Activated CD4-positive, CD25-positive, alpha-beta regulatory T cell (primary cell): ENCODE measurements around the gene NBAS.
"Not testable (repeated sequence)": the region's sequence is repeated elsewhere in the genome, so short reads cannot be mapped to it uniquely, and the experiment has no call there.

Experiments
- DNase-seq, 4 experiments: peaks; one replicate each; lab custom pipeline; 2025; lab: John Stamatoyannopoulos, UW

NBAS gene

DNA sequence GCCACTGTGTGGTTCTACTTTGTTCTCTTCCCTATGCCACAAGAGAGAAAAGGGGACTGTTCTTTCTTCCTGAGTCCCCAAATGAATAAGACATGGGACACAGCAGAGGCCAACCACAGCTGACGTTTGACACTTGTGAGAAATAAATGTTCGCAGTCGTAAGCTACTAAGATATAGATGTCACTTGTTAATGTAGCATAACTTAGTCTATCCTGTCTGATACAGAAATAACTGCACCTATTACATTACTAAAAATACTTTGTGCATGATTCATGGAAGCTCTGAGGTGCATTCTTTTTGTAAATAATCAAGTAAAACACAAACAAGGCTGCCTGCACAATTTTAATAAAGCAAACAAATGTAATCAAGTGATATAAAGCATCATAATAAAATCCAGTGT is 148.8 kb downstream of the NBAS start:
- no peak for DNase-seq

DNA sequence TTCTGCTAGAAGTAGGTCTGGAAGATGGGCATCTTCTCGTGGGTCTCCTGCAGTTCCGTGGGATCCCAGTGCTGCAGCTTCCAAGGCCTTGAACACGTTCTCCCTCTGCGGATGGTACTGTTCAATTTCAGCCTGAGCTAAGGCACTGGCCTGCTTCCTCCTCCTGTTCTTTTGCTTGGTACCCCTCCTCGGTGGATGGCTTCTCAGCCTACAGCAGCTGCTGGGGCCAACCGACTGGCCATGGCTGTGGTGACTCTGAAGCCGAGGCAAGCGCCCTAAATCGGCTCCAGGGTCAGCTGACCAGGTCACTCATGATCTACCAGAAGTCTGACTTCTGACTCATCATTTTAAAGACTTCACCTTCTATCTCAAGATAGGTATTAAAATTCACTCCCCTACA is 150.2 kb downstream of the NBAS start:
- no peak for DNase-seq

DNA sequence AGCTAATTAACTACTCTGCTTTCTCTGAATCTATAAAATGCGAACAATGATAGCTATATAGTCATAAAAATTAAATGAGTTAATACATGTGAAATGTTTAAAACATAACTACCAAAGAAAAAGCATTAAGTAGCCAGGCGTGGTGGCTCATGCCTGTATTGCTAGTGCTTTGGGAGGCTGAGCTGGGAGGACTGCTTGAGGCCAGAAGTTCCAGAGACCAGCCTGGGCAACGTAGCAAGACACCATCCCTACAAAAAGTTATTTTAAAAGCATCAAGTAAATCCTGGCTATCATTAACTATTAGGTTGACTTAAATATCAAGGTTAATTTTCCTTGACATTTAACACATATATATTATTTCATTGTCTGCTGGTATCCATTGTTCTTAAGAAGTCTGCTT is 152.4 kb downstream of the NBAS start:
- no peak for DNase-seq

DNA sequence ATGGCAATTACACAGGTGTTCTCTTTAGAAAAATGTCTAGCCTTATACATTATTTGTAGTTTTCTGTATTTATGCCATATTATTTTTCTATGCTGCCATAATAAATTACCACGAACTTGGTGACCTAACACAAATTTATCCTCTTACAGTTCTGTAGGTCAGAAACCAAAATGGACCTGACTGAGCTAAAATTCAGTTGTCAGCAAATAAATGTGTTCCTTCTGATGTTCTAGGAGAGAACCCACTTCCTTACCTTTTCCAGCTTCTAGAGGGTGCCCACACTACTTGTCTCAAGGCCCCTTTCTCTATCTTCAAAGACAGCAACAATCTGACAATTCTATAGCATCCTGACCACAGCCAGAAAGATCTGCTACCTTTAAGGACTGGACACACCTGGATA is 153.5 kb downstream of the NBAS start:
- no peak for DNase-seq

DNA sequence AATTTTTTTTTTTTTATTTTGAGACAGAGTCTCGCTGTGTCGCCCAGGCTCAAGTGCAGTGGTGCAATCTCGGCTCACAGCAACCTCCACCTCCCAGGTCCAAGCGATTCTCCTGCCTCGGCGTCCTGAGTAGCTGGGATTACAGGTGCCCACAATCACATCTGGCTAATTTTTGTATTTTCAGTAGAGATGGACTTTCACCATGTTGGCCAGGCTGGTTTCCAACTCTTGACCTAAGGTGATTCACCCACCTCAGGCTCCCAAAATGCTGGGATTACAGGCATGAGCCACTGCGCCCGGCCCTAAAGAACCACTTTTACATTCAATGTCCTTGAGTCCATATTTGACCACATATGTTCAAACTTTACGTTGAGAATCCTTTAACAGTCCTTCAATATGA is 156.6 kb downstream of the NBAS start:
- not testable (repeated sequence) for DNase-seq

DNA sequence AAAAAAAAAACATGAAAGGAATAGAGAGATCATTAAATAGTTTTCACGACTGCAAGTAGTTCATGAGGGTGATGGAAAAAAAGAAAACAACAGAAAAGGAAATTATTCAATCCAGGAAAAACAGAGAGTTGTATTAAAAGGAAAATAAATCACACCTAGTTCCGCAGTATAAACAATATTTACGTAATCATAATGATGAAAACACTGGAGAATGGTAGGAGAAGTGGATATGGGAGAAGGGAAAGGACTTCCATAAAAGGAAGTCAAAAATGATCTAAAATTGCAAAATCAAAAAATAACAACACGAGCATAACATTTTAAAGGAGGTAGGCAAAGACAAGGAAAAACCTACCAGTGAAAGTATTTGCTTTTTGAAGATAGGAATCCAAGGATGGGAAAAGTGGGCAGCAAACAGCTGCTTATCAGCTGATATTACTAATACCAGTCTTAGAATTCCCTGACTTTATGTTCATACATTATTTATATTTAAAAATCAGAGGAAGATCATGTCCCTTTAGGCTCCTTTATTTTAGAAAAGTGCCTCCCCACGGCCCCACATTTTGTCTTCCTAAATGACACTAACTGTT is 160.8 kb downstream of the NBAS start:
- DNase-seq = no peak

DNA sequence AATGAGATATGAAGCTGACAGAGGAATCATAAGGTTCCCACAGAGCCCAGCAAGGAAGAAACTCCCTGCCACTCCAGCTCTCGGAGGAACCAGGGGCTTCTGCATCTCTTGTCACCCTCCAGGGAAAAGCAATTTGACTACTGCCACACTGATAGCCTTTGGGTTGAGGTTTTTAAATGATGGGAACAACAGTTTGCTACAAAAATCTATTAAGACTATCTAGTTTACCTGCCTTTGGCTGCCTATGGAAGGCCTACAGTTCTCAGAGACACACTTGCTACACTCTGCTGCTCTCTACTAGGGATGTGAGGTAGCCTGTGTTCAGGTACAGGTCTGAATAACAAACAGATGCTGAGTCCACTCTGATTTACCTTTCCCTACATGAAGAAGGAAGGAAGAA is 161.9 kb downstream of the NBAS start:
- DNase-seq = no peak

DNA sequence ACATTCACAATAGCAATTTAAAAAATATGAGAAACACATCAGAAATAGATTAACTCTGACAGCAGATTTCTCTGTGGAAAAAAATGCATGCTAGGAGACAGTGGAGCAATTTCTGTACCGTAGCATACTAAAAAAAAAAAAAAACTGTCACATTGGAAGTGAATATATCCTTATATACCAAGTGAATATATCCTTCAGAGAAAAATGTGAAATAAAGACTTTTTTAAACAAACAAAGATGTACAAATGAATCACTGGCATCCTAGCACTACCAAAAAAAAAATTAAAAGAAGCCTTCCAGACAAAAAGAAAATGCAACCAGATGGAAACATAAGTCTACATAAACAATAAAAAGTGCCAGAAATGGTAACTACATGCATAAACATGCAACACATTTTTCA is 169.4 kb downstream of the NBAS start:
- no peak for DNase-seq

DNA sequence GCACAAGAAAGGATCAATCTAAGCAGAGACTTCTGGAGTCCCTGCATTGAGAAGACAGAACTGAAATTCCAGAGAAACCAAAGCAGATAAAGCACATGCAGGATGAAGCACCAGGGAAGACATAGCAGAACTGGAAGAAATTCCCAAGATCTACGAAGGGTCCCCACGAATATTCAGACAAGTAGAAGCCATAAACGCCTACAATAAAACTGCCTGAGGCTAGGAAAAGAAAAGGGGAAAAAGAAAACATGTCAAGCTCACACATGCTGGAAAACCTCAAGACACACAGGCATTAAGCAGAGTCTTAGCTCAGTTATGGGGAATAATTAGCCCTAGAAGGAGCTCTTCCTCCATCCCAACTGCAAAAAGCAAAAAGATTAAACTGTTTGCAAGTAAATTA is 171.2 kb downstream of the NBAS start:
- DNase-seq = no peak

DNA sequence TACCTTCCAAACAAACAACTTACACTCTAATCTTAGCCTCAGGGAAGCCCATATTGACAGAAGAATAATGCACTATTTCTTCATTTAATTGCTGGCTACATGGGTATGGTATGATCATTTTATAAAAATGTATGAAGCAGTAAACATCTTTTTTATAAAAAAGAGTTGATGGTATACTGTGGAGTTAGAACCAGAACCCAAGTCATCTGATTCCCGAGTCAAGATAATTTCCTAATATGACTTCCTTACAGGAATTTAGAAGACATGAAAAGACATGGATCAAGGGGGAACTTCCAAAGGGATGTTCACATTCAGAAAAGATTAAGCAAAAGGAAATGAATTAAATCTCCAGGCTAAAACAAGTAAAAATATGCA is 171.8 kb downstream of the NBAS start:
- DNase-seq = no peak

DNA sequence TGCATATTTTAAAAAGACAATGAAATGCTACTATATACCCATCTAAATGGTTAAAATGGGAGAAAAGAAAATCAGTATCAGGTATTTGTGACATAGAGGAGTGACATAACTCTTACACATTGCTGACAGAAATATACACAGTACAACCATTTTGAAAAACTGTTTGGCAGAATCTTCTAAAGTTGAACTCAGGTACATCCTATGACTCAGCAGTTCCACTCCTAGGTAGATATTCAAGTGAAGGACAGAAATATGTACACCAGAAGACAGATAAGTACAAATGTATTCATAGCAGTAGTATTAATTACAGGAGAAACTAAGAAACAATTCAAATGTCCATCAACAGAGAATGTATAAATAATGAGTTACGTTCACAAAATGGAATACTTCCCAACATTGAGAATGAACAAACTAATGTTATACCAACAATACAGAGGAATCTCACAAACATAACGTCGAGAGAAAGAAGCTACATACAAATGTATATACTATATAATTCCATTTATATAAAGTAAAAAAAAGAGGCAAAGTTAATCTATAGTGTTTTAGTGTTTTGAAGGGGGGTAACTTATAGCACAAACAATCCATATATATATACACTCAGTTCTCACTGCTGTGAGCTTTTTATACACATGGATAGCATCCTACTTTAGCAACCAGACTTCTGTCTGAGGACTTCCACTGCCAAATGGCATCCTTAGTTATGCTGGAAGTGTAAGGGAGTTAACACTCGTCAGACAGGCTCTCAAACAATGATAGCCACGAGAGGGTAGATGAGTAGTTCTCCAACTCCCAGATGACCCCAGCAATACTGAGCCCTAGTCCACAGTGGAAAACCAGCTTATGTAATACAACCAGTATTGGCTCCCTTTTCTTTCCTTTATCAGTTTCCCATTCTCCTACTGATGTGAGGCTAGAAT is 172.5 kb downstream of the NBAS start:
- DNase-seq = no peak

DNA sequence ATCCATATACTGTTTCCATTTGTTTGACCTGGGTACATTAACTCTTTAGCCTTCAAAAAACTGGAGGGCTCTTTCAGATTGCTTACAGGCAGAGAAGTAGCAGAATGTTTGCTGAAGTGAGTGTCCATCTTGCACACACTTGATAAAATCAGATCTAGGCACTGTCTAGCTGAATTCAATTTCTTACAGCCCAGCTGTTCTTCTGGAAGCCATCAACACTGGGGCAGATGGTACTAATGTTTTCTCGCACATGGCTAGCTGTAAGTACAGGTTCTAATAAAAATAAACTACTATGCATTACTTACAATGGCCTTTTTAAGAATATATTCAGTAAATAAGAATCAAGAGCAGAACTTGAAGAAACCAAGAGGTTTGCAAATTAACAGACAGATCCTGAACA is 175.9 kb downstream of the NBAS start:
- DNase-seq = no peak

DNA sequence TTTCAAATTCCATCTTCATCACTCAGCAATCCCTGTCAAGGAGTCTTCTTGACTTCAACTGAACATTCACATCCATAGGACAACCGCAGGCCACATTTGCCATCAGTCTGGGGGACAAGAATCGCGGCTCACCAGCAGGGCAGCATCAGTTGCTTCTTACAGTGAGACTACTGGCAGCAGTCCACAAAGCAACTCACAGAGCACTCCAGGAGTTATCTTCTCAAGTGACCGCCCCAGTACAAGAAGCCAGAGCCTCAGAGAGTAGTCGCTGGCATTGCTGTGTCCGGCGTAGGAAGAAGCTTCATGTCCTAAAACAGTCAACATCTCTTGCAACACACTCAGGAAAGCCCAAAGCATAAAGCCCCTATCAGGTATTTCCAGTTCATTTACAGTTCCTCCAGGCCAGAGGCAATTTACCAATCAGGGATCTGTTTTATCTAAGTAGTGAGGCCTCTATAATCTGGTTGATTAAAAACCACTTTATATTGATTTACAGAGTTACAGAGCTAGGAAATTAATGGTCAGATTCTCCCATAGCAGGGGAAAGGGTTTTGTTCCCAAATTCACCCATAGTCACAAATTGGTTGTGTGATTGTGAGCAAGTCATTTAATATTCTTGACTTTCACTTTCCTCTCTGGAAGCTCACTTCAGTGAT is 177.3 kb downstream of the NBAS start:
- no peak for DNase-seq

DNA sequence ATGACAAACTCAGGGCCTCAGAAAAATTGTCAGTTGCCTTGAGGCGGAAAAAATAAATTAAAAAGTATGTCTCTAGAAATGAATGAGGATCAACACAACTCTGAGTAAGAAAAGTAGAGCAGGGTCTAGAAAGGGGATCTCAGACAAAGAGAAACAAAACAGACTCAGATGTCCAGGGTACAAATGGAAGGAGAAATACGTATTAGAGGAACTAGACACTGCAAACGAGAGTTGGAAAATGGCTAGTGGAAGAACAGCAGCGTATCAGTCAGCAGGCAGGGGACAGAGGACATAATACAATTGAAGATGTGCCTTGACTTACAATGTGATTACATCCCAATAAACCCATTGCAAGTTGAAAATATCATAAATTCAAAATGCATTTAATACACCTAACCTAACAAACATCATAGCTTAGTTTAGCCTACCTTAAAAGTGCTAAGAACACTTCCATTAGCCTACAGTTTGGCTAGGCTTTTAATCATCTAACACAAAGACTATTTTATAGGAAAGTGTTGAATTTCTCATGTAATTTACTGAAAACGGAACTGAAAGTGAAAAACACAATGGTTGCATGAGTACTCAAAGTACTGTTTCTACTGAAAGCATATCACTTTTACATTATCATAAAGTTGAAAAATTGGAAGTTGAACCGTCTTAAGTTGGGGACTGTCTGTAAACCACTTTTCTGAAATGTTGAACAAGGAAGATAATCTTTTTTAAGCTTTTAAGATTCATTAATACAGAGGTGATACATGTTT is 182.8 kb downstream of the NBAS start:
- DNase-seq = no peak

DNA sequence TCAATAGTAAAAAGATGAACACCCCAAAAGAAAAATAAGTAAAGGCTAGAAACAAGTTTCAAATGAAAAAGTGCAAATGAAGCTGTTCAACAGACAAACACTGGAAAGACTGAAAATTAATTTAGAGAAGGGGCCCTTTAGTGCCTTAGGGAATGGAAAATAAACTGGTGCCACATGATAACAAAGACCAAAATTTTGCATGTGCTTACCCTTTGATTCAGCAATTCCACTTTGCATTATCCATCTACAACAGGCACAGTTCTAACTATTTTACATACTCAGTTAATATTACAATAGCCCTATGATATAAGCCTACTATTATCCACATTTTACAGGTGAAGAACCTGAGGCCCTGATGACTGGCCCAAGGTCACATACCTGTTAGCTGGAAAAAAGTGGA is 183.9 kb downstream of the NBAS start:
- no peak for DNase-seq

DNA sequence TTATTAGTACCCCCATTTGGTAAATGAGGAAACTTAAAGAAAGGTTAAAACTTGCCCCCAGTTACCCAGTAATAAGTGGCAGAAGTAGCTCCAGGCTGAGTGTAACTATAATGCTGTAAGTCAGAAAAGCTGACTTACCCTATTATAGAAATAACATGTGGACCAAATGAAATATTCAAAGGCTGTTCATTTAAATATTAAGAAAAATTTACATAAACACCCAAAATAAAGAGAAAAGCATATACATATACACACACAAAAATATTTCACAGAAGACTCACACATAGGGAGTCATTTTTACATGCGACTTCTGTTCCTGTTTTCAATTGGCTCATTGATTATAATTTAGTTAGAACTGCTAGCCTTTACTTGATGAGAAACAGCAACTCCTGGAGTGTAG is 189.1 kb downstream of the NBAS start:
- DNase-seq = no peak

DNA sequence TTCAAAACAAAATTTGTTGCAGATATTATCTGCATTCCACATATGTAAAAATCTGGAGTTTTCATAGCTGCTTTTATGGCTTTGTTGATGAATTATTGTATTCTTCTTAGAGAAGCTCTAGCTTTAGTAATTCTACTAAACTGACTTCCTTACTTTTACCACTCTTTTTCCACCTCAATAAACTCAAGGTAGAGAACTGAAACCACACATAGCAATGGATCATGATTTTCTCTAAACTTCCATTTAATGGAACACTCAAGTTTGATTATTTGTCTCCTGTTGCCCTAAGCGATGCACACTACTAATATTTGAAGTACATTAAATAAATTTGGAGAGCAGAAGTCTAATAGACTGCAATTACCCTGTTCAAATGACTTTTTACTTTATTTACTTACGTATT is 192.0 kb downstream of the NBAS start:
- DNase-seq = no peak

DNA sequence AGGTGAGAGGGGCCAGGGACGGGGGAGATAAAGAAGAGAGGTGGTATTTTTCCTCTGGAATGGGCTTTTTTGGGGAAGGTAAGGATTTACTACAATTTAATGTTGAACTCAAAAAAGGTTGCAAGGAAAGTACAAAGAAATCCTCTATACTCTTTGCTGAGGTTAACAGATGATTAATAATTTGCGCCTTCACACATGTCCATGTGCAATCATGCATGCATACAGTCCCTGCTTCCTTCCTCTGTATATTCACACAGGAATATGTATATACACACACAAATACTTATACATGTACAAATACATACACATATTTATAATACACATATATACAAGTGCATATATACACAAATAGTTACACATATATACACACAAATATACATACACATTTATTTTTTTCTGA is 193.4 kb downstream of the NBAS start:
- no peak for DNase-seq

DNA sequence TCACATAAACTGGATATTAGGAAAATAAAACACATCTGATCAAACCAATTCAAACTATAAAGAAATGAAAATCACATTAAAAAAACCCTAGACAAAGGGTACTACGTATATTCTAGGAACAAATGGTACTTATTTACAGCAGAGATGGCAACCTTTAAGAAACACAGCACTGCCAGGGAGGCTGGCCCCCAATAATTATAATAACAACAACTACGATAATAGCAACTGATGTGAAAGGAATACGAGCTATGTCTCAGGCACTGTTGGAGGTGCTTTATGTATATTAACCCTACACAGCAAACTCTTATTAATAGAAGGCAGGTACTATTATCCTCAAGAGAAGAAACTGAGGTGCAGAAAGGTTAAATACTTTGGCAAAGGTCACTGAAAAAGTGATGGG is 193.9 kb downstream of the NBAS start:
- no peak for DNase-seq

DNA sequence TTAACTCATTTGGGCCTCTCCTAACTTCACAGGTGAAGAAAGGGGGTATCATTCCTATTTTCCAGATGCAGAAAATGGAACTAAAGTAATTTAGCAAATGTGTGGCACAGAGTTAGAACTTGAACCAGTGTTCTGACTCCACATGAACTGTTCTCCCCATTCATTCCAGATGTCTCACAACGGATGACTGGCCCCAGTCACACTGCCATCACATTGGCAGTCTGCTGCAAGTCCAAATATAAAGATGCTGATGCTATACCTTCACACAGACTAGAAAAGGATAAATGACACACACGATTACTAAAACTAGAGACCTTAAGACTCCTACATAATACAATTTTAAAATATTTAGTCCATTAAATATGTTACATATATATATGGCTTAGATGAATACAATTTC is 195.7 kb downstream of the NBAS start:
- DNase-seq = no peak

DNA sequence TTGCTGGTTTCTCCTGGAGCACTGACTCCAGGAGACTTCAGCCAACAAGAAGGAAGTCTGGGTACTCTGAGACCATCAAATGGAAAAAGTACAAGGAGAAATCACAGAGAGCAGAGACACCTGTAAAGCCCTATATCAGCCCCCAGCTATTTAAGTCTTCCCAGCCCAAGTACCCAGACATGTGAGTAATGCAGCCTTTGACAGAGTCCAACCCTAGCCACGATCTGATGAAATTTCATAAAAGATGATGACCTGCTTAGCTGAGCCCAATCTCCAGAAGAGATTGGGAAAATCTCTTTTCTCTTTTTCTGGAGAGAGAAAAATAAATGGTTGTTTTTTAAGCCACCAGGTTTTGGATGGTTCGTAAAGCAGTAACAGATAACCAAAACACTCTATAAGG is 196.6 kb downstream of the NBAS start:
- DNase-seq = no peak

DNA sequence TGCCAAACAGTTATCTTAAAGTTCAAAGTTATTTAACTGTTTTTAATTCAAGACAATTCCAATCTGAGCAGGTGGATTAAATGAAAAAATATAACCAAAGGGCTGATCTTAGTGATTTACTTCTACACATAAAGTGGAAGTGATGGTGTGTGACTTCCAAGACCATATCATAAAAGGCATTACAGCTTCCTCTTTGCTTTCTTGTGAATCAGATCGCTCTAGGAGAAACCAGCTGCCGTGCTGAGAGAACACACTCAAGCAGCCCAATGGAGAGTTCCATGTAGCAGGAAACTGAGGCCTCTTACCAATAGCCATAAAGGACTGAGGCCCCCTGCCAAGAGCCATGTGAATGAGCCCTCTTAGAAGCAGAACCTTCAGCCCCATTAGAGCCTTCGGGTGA is 197.4 kb downstream of the NBAS start:
- no peak for DNase-seq

DNA sequence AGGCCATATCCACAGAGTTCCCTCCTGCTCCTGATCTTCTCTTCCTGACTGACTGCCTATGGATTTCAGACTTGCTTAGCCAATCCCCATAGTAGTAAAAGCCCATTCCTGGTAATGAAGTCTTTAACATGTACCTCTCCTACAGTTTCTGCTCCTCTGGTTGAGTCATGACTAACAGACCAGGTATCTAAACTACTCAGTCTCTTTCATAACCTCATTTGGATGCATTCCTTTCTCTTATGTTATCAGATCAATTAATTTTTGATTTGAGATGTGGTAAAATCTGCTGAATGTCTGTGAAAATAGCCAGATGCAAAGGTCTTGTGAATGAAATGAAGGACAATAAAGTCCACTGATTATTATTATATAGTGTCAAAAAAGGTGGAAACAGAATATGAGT is 198.0 kb downstream of the NBAS start:
- DNase-seq = no peak
